ENCODE results near the gene ZNF23. TPM values are rescaled to one million over a fixed set of nuclear protein-coding genes. Genes with fewer than 3 reads are reported as not detected.

The ZNF23 gene
- polyA plus RNA-seq, 2 donors = 3.3 to 8.1 TPM

Other genes with a start within 250 kb of the ZNF23 start
- under 1 TPM; 0.02 to 0.20 TPM for gene HYDIN, start 231.5 kb downstream of the ZNF23 start, polyA plus RNA-seq
- gene CMTR2, start 172.8 kb downstream of the ZNF23 start, polyA plus RNA-seq = 1 to 10 TPM; 8.8 to 9.8 TPM
- gene CALB2, start 103.5 kb downstream of the ZNF23 start, polyA plus RNA-seq = 1 to 10 TPM; 2.2 to 6.3 TPM
- not detected for gene TLE7, start 20.2 kb downstream of the ZNF23 start, polyA plus RNA-seq
- gene ZNF19, start 27.1 kb upstream of the ZNF23 start, polyA plus RNA-seq = 1 to 10 TPM; 1.1 to 1.4 TPM
- under 1 TPM in 1 of 2 donors, not detected in 1; 0.01 TPM for gene CHST4, start 64.2 kb upstream of the ZNF23 start, polyA plus RNA-seq
- gene TAT, start 114.8 kb upstream of the ZNF23 start, polyA plus RNA-seq = not detected
- 1 to 10 TPM; 2.9 to 4.2 TPM for gene MARVELD3, start 163.9 kb upstream of the ZNF23 start, polyA plus RNA-seq

All from esophagus (tissue), 2 donors.